SK-N-SH treated with all-trans-retinoic acid at 6 μM for 48 hours (cell line): Measurements from ENCODE around the gene ATL3.
"Not testable (repeated sequence)": the region's sequence is repeated elsewhere in the genome, so short reads cannot be mapped to it uniquely, and the experiment has no call there.

ENCODE experiments used
- ARNTL ChIP-seq: fragments of 450-650 bp; formaldehyde crosslinking; IDR thresholded peaks from 2 replicates; pipeline ENCODE4 v1.5.0; 2020; ENCODE audit warnings: low read depth, mild to moderate bottlenecking, moderate library complexity, borderline replicate concordance
- BACH2 ChIP-seq: fragments of 250-450 bp; sonication (Bioruptor Pico); IDR thresholded peaks from 2 replicates; pipeline ENCODE4 v1.9.0; 2021; ENCODE audit warnings: mild to moderate bottlenecking, borderline replicate concordance
- ISL1 ChIP-seq: fragments of 250-450 bp; sonication (Bioruptor Pico); IDR thresholded peaks from 2 replicates; pipeline ENCODE4 v2.1.2; 2022; ENCODE audit warnings: mild to moderate bottlenecking, moderate library complexity
- OSR1 ChIP-seq: fragments of 250-450 bp; sonication (Bioruptor Pico); IDR thresholded peaks from 2 replicates; pipeline ENCODE4 v1.8.0; 2022; ENCODE audit warnings: moderate library complexity, mild to moderate bottlenecking, inconsistent platforms
- TCF4 ChIP-seq: fragments of 250-450 bp; sonication (Bioruptor Pico); IDR thresholded peaks from 2 replicates; pipeline ENCODE4 v1.8.0; 2021; ENCODE audit warnings: mild to moderate bottlenecking, moderate library complexity, borderline replicate concordance
- TOX ChIP-seq: fragments of 250-450 bp; sonication (Bioruptor Pico); IDR thresholded peaks from 2 replicates; pipeline ENCODE4 v1.8.0; 2021; ENCODE audit warnings: mild to moderate bottlenecking, moderate library complexity, borderline replicate concordance
- ZC3H10 ChIP-seq: fragments of 250-450 bp; sonication (Bioruptor Pico); IDR thresholded peaks from 2 replicates; pipeline ENCODE4 v1.5.1; 2021; ENCODE audit warnings: mild to moderate bottlenecking, moderate library complexity
- ZFP30 ChIP-seq: fragments of 450-650 bp; formaldehyde crosslinking; IDR thresholded peaks from 2 replicates; pipeline ENCODE4 v1.5.0; 2022; ENCODE audit warnings: mild to moderate bottlenecking, moderate library complexity
- TF ChIP-seq, protein P1 (sequence below): fragments of 250-450 bp; sonication (Bioruptor Pico); IDR thresholded peaks from 2 replicates; pipeline ENCODE4 v1.5.1; 2021; ENCODE audit warnings: mild to moderate bottlenecking, moderate library complexity
- TF ChIP-seq, protein P2 (sequence below): fragments of 250-450 bp; sonication (Bioruptor Pico); IDR thresholded peaks from 2 replicates; pipeline ENCODE4 v1.5.0; 2020; ENCODE audit warnings: mild to moderate bottlenecking, moderate library complexity
- TF ChIP-seq, protein P3 (sequence below): fragments of 250-450 bp; sonication (Bioruptor Pico); IDR thresholded peaks from 2 replicates; pipeline ENCODE4 v1.8.0; 2020; ENCODE audit warnings: mild to moderate bottlenecking, moderate library complexity, borderline replicate concordance

DNA sequence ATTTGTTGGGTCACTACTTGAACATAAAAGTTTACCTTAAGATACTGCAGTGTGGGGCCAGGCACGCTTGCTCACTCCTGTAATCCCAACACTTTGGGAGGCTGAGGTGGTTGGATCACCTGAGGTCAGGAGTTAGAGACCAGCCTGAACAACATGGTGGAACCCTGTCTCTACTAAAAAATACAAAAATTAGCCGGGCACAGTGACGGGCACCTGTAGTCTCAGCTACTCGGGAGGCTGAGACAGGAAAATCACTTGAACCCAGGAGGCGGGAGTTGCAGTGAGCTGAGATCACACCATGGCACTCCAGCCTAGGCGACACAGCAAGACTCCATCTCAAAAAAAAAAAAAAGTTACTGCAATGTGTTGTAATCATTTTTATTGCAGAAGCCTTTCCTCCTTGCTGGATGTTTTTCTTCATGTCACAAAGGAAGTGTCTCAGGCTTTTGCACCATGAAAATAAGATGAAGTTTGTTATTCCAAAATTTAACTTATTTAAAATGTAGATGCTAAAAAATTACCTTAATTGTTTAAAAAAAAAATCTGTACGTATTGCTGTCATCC is 14.1 kb upstream of the ATL3 start:
- not testable (repeated sequence) for TF ChIP-seq ARNTL (CRISPR knock-in tag); TCF4; BACH2 (CRISPR knock-in tag); TOX (CRISPR knock-in tag); ZFP30 (CRISPR knock-in tag); ISL1 (CRISPR knock-in tag); OSR1 (CRISPR knock-in tag); ZC3H10
- TF ChIP-seq, protein P1, sequence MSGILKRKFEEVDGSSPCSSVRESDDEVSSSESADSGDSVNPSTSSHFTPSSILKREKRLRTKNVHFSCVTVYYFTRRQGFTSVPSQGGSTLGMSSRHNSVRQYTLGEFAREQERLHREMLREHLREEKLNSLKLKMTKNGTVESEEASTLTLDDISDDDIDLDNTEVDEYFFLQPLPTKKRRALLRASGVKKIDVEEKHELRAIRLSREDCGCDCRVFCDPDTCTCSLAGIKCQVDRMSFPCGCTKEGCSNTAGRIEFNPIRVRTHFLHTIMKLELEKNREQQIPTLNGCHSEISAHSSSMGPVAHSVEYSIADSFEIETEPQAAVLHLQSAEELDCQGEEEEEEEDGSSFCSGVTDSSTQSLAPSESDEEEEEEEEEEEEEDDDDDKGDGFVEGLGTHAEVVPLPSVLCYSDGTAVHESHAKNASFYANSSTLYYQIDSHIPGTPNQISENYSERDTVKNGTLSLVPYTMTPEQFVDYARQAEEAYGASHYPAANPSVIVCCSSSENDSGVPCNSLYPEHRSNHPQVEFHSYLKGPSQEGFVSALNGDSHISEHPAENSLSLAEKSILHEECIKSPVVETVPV = not testable (repeated sequence)
- TF ChIP-seq, protein P2, sequence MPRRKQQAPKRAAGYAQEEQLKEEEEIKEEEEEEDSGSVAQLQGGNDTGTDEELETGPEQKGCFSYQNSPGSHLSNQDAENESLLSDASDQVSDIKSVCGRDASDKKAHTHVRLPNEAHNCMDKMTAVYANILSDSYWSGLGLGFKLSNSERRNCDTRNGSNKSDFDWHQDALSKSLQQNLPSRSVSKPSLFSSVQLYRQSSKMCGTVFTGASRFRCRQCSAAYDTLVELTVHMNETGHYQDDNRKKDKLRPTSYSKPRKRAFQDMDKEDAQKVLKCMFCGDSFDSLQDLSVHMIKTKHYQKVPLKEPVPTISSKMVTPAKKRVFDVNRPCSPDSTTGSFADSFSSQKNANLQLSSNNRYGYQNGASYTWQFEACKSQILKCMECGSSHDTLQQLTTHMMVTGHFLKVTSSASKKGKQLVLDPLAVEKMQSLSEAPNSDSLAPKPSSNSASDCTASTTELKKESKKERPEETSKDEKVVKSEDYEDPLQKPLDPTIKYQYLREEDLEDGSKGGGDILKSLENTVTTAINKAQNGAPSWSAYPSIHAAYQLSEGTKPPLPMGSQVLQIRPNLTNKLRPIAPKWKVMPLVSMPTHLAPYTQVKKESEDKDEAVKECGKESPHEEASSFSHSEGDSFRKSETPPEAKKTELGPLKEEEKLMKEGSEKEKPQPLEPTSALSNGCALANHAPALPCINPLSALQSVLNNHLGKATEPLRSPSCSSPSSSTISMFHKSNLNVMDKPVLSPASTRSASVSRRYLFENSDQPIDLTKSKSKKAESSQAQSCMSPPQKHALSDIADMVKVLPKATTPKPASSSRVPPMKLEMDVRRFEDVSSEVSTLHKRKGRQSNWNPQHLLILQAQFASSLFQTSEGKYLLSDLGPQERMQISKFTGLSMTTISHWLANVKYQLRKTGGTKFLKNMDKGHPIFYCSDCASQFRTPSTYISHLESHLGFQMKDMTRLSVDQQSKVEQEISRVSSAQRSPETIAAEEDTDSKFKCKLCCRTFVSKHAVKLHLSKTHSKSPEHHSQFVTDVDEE (CRISPR knock-in tag) = not testable (repeated sequence)
- TF ChIP-seq, protein P3, sequence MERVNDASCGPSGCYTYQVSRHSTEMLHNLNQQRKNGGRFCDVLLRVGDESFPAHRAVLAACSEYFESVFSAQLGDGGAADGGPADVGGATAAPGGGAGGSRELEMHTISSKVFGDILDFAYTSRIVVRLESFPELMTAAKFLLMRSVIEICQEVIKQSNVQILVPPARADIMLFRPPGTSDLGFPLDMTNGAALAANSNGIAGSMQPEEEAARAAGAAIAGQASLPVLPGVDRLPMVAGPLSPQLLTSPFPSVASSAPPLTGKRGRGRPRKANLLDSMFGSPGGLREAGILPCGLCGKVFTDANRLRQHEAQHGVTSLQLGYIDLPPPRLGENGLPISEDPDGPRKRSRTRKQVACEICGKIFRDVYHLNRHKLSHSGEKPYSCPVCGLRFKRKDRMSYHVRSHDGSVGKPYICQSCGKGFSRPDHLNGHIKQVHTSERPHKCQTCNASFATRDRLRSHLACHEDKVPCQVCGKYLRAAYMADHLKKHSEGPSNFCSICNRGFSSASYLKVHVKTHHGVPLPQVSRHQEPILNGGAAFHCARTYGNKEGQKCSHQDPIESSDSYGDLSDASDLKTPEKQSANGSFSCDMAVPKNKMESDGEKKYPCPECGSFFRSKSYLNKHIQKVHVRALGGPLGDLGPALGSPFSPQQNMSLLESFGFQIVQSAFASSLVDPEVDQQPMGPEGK (CRISPR knock-in tag) = not testable (repeated sequence)
